Measurements from ENCODE around the gene NEAT1.

DNA sequence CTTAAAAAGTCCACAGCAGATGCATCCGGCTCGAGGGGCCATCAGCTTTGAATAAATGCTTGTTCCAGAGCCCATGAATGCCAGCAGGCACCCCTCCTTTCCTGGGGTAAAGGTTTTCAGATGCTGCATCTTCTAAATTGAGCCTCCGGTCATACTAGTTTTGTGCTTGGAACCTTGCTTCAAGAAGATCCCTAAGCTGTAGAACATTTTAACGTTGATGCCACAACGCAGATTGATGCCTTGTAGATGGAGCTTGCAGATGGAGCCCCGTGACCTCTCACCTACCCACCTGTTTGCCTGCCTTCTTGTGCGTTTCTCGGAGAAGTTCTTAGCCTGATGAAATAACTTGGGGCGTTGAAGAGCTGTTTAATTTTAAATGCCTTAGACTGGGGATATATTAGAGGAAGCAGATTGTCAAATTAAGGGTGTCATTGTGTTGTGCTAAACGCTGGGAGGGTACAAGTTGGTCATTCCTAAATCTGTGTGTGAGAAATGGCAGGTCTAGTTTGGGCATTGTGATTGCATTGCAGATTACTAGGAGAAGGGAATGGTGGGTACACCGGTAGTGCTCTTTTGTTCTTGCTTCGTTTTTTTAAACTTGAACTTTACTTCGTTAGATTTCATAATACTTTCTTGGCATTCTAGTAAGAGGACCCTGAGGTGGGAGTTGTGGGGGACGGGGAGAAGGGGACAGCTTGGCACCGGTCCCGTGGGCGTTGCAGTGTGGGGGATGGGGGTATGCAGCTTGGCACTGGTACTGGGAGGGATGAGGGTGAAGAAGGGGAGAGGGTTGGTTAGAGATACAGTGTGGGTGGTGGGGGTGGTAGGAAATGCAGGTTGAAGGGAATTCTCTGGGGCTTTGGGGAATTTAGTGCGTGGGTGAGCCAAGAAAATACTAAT lies 1.9 kb downstream of the NEAT1 start:
- TF ChIP-seq, protein P1, sequence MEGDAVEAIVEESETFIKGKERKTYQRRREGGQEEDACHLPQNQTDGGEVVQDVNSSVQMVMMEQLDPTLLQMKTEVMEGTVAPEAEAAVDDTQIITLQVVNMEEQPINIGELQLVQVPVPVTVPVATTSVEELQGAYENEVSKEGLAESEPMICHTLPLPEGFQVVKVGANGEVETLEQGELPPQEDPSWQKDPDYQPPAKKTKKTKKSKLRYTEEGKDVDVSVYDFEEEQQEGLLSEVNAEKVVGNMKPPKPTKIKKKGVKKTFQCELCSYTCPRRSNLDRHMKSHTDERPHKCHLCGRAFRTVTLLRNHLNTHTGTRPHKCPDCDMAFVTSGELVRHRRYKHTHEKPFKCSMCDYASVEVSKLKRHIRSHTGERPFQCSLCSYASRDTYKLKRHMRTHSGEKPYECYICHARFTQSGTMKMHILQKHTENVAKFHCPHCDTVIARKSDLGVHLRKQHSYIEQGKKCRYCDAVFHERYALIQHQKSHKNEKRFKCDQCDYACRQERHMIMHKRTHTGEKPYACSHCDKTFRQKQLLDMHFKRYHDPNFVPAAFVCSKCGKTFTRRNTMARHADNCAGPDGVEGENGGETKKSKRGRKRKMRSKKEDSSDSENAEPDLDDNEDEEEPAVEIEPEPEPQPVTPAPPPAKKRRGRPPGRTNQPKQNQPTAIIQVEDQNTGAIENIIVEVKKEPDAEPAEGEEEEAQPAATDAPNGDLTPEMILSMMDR (IDR thresholded peaks at IDR 0.05 in 2 of 3, conservative IDR thresholded peaks at IDR 0.05 in 1 of 3; ENCODE audit: borderline replicate concordance in 1 of 3, insufficient read depth in 1 of 3, low read depth in 2 of 3, low read length in 2 of 3) = no peak
- no peak for TF ChIP-seq YY1 (IDR thresholded peaks at IDR 0.05; ENCODE audit: extremely low read depth, insufficient replicate concordance, low read depth, low read length)
- TF ChIP-seq POLR2AphosphoS5 (IDR thresholded peaks at IDR 0.05; ENCODE audit: low read depth, low read length) = peak; percentile 12; the same call in 1 of the 2 replicates
- TF ChIP-seq, protein P2, sequence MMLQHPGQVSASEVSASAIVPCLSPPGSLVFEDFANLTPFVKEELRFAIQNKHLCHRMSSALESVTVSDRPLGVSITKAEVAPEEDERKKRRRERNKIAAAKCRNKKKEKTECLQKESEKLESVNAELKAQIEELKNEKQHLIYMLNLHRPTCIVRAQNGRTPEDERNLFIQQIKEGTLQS (IDR thresholded peaks at IDR 0.05) = no peak
- TF ChIP-seq ZNF274 (IDR thresholded peaks at IDR 0.05; ENCODE audit: low read depth, low read length) = no peak
- TF ChIP-seq RAD21 (IDR thresholded peaks at IDR 0.05; ENCODE audit: low read depth) = no peak
- TF ChIP-seq TCF7L2 (IDR thresholded peaks at IDR 0.05; ENCODE audit: borderline replicate concordance, extremely low read depth, insufficient read depth, insufficient read length) = no peak
- TF ChIP-seq SP1 (IDR thresholded peaks at IDR 0.05; ENCODE audit: low read depth) = no peak
